ENCODE results near the gene PFKL.

GRCh38 chr21:44357064-44357837 lies 57.4 kb downstream of the PFKL start:
- no peak for TF ChIP-seq NR3C1 (CRISPR knock-in tag; conservative IDR thresholded peaks at IDR 0.05; ENCODE audit: low read depth)
- no peak for TF ChIP-seq CTCF (IDR thresholded peaks at IDR 0.05)
- no peak for TF ChIP-seq E2F1 (CRISPR knock-in tag; IDR thresholded peaks at IDR 0.05)
- no peak for TF ChIP-seq OVOL2 (CRISPR knock-in tag; IDR thresholded peaks at IDR 0.05; ENCODE audit: borderline replicate concordance)
- no peak for TF ChIP-seq TP53 (CRISPR knock-in tag; IDR thresholded peaks at IDR 0.05)
- no peak for TF ChIP-seq TCF7 (CRISPR knock-in tag; IDR thresholded peaks at IDR 0.05; ENCODE audit: low read depth)
- no peak for TF ChIP-seq PREB (CRISPR knock-in tag; IDR thresholded peaks at IDR 0.05; ENCODE audit: borderline replicate concordance)
- TF ChIP-seq JUN (CRISPR knock-in tag; IDR thresholded peaks at IDR 0.05) = no peak
- TF ChIP-seq E2F5 (CRISPR knock-in tag; IDR thresholded peaks at IDR 0.05) = no peak
- TF ChIP-seq ZNF532 (CRISPR knock-in tag; IDR thresholded peaks at IDR 0.05; ENCODE audit: borderline replicate concordance) = no peak

Measured in WTC11 (cell line).